MM.1S (cell line): ENCODE data around the gene MUC12.

ENCODE experiments used
- CTCF ChIP-seq: fragments of 300-600 bp; sonication (generic); IDR thresholded peaks from 2 replicates; pipeline ENCODE4 v1.5.1; 2016; ENCODE audit warnings: antibody characterized with exemption, low read length, mixed read lengths
- EZH2 ChIP-seq: fragments of 300-600 bp; sonication (generic); optimal IDR thresholded peaks from 2 replicates; pipeline ENCODE3; 2017; ENCODE audit warnings: low read depth, mild to moderate bottlenecking, antibody characterized with exemption, low read length, mixed read lengths
- EZH2phosphoT487 ChIP-seq: fragments of 300-600 bp; sonication (generic); IDR thresholded peaks from 2 replicates; pipeline ENCODE4 v1.6.1; 2018; ENCODE audit warnings: antibody characterized with exemption, low read length

- no peak for TF ChIP-seq CTCF
- no peak for TF ChIP-seq EZH2
- no peak for TF ChIP-seq EZH2phosphoT487
These were observed 18.2 kb upstream of the MUC12 start for GRCh38 chr7:100951172-100951571.
